Naive B cell (primary cell): ENCODE results near the gene CDH23. TPM values are rescaled to one million over a fixed set of nuclear protein-coding genes. Genes with fewer than 3 reads are reported as not detected.
A peak's percentile ranks its signal among the peaks of the same experiment; 100 is the strongest.

Experiments
- ATAC-seq, 2 donors: fragments of 150-1000 bp; cut with Tn5 transposase; 2 replicates each; pipeline ENCODE4 v1.10.0; 2021; ENCODE audit warnings: low read depth in 2 of 2, mild to moderate bottlenecking in 2 of 2, moderate library complexity in 2 of 2
- DNase-seq: peaks from one replicate; pipeline ENCODE4 v3.0.0; 2022
- H3K27ac Mint-ChIP-seq, 6 donors: one replicate each; pipeline ENCODE4 v1.8.0; 2020 to 2022; ENCODE audit warnings: mild to moderate bottlenecking in 6 of 6, mixed read lengths in 6 of 6, moderate library complexity in 5 of 6, inconsistent platforms in 2 of 6
- H3K27me3 Mint-ChIP-seq, 3 donors: one replicate each; pipeline ENCODE4 v1.8.0; 2021 to 2022; ENCODE audit warnings: mixed read lengths in 3 of 3, mild to moderate bottlenecking in 1 of 3
- H3K36me3 Mint-ChIP-seq, 2 donors: one replicate each; pipeline ENCODE4 v1.8.0; 2020 to 2022; ENCODE audit warnings: mixed read lengths in 2 of 2, inconsistent platforms in 1 of 2, mild to moderate bottlenecking in 1 of 2
- H3K4me1 Mint-ChIP-seq, 3 donors: one replicate each; pipeline ENCODE4 v1.8.0; 2020 to 2022; ENCODE audit warnings: mixed read lengths in 3 of 3, inconsistent platforms in 1 of 3, mild to moderate bottlenecking in 1 of 3, moderate library complexity in 1 of 3
- H3K4me3 Mint-ChIP-seq, 8 donors: one replicate each; pipeline ENCODE4 v1.8.0; 2020 to 2022; ENCODE audit warnings: mild to moderate bottlenecking in 8 of 8, mixed read lengths in 8 of 8, moderate library complexity in 8 of 8, inconsistent platforms in 2 of 8
- H3K9me3 Mint-ChIP-seq, 7 donors: one replicate each; pipeline ENCODE4 v1.8.0; 2020 to 2022; ENCODE audit warnings: mixed read lengths in 7 of 7, mild to moderate bottlenecking in 5 of 7, inconsistent platforms in 2 of 7, moderate library complexity in 1 of 7
- polyA plus RNA-seq, 6 donors: library from polyadenylated mRNA; unstranded; fragments of 300-500 nt; fragmentation: Illumina TruSeq; gene quantifications; one replicate each; pipeline ENCODE4 v1.2.3, GENCODE V29; 2021; ENCODE audit warnings: low read depth in 6 of 6

The CDH23 gene
- polyA plus RNA-seq, 6 donors from 2014 or later = 0.05 to 0.62 (median 0.21) TPM; not detected in 2

DNA sequence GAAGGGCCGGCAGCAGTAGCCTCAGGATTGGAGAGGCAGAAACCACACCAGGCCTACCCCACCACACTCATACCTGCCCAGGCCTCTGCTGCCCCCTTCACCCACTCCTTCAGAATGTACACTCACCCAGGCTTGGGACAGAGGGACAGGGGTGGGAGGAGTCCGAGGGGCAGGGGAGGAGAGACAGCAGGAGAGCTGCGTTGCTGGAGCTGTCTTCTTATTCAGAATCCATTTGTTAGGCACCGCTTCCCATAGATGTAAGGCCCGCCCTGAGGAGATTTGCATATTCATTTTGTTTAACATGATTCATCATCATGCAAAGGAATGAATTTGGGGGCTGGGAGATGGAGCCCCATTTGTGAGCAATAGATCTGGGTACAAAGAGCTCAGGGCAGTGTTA is 156.7 kb downstream of the CDH23 start:
- H3K27ac Mint-ChIP-seq = no peak overlapping the region
- H3K36me3 Mint-ChIP-seq = peaks cover 0 to 7% of the 10 kb centered on the region in 2 donors
- ATAC-seq (no peak), DNase-seq (no peak)
- no peak overlapping the region for H3K4me3 Mint-ChIP-seq
- H3K4me1 Mint-ChIP-seq = no peaks in the 10 kb centered on the region
- peaks cover 4 to 17% (median 8%) of the 10 kb centered on the region in 3 donors for H3K27me3 Mint-ChIP-seq
- H3K9me3 Mint-ChIP-seq = peaks cover 3 to 21% (median 9%) of the 10 kb centered on the region in 7 donors

DNA sequence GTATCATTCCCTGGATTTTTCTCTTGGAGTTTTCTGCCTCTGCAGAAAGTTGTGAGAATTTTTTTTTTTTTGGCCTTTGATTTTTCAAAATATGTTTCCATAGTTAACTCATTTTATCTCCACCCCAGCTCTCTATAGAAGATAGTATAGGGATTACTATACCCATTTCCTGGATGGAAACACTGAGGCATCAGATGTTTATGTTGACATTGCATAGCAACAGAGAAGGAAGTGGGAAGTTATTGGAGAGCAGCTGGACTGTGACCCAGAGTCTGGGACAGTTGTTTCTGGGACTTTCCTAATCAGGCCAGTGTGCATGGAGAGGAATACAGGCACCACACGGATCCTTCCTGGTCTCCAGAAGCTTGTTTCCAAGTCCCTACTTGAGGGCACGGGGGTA is 158.0 kb downstream of the CDH23 start:
- H3K36me3 Mint-ChIP-seq = peaks cover 0 to 7% of the 10 kb centered on the region in 2 donors

DNA sequence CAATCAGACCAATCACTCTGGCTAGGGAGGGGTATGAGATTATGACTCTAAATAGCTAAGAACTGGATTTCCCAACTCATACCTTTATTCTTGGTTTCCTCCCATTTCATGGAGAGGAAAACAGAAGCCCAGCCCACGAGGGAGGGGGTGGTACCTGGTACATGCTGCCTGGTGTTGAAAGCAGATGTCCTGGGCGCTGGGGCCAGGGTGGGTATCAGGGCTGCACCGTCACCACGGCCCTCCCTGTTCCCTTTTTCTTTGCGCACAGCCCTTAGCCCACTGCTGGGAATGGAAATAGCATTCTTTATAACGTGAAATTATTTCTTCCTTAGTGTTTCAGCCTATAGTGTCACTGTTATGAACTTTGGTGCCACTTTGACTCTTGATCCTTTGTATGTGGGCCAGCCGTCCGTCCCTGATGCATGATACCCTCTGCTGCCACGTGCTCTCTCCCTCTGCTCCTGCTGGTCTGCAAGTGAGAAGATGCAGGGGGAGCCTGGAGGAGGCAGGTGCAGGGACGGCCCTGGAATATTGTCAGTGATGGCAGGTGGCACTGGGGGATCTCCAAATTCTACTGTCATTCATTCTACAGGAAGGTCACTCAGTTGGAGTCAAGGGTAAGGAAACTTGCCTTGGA is 158.5 kb downstream of the CDH23 start:
- no peaks in the 10 kb centered on the region for H3K4me1 Mint-ChIP-seq
- no peak overlapping the region for H3K27ac Mint-ChIP-seq
- no peak overlapping the region for H3K4me3 Mint-ChIP-seq
- H3K27me3 Mint-ChIP-seq = peaks cover 4 to 25% (median 24%) of the 10 kb centered on the region in 3 donors
- H3K9me3 Mint-ChIP-seq = peaks cover 3 to 23% (median 9%) of the 10 kb centered on the region in 7 donors
- peaks cover 0 to 7% of the 10 kb centered on the region in 2 donors for H3K36me3 Mint-ChIP-seq
- ATAC-seq (no peak), DNase-seq (no peak)

More for the DNA sequence above, 158.0 kb downstream of the CDH23 start:
- H3K27ac Mint-ChIP-seq = no peak overlapping the region
- no peak for ATAC-seq
- no peaks in the 10 kb centered on the region for H3K4me1 Mint-ChIP-seq
- H3K27me3 Mint-ChIP-seq = peaks cover 4 to 20% (median 20%) of the 10 kb centered on the region in 3 donors
- peaks cover 3 to 23% (median 9%) of the 10 kb centered on the region in 7 donors for H3K9me3 Mint-ChIP-seq
- H3K4me3 Mint-ChIP-seq = no peak overlapping the region
- no peak for DNase-seq

DNA sequence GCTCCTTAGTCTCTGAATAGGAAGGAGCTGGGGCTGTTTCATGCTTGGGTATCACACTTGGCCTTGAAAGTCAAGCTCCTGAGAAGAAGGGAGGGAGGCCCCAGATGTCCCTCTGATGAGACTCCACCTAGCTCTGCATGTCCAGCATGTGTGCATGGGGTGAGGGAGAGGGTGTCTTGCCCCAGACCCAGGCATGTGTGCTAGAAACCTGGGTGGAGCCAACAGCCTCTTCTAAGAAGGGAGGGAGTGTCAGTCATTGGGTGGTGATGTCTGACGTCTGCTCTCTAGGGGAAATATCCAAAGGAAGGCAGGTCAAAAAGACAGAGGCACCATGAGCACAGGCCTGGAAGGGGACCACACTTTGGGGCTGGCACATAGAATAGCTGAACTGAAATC is 159.0 kb downstream of the CDH23 start:
- no peak for ATAC-seq

DNA sequence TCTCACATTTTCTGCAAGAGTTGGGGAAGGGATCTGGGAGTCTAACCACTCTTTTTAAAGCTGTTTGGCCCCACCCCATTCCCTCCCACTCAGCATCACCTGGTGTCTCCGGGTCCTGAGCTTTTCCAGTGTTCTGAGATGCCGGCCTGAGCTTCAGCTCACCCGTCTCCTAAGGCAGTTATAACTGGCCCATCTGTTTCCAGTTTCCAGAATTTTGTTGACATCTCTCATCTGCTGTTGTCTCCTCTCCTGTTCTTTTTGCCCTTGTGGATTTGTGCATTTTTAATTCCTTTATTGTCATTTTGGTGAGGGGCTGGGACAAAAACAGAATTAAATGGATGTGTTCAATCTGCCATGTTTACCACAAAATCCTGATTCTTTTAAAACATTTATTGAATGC is 162.3 kb downstream of the CDH23 start:
- peaks cover 3 to 23% (median 9%) of the 10 kb centered on the region in 7 donors for H3K9me3 Mint-ChIP-seq
- peaks cover 0 to 7% of the 10 kb centered on the region in 2 donors for H3K36me3 Mint-ChIP-seq
- no peak overlapping the region for H3K27ac Mint-ChIP-seq
- H3K4me1 Mint-ChIP-seq = no peaks in the 10 kb centered on the region
- peaks cover 4 to 45% (median 42%) of the 10 kb centered on the region in 3 donors for H3K27me3 Mint-ChIP-seq
- no peak for DNase-seq
- no peak overlapping the region for H3K4me3 Mint-ChIP-seq
- no peak for ATAC-seq

More for the DNA sequence above, 159.0 kb downstream of the CDH23 start:
- H3K4me1 Mint-ChIP-seq = no peaks in the 10 kb centered on the region
- H3K4me3 Mint-ChIP-seq = no peak overlapping the region
- H3K27ac Mint-ChIP-seq = no peak overlapping the region
- peaks cover 4 to 30% (median 29%) of the 10 kb centered on the region in 3 donors for H3K27me3 Mint-ChIP-seq
- no peak for DNase-seq
- peaks cover 3 to 23% (median 9%) of the 10 kb centered on the region in 7 donors for H3K9me3 Mint-ChIP-seq
- H3K36me3 Mint-ChIP-seq = peaks cover 0 to 7% of the 10 kb centered on the region in 2 donors

DNA sequence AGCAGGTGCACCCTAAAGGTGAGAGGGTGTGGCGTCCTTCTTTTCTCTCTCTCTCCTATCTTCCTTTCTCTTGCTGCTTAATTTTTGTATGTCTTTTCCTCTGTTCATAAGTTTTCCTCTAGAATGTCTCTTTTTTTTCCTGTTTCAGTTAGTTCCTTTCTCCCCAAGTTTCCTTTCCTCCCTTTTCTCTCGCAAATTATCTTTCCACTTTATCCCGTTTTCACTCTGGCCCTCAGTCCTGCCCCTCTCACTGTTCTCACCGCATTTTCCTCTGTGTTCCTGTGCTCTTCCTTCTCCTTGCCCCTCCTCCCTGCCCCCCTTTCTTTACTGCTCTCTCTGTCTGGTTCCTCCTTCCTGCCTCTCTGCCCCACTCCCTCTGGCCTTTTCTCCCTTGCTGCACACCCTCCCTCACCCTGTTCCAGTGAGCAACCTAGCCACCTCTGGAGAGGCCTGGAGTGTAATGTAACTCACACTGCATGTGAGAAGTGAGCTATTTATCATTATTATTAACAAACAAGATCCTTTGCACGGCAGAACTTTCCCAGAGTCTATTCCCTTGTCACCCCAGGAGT is 164.4 kb downstream of the CDH23 start:
- ATAC-seq (no peak), DNase-seq (no peak)
- Mint-ChIP-seq H3K4me1 (no peaks in the 10 kb centered on the region), H3K27ac (peak overlapping the region in 1 of 6 donors; percentile 18), H3K36me3 (peaks cover 0 to 1% of the 10 kb centered on the region in 2 donors), H3K4me3 (no peak overlapping the region), H3K27me3 (peaks cover under 1 to 52% (median 51%) of the 10 kb centered on the region in 3 donors), H3K9me3 (peaks cover 3 to 20% (median 7%) of the 10 kb centered on the region in 7 donors)

DNA sequence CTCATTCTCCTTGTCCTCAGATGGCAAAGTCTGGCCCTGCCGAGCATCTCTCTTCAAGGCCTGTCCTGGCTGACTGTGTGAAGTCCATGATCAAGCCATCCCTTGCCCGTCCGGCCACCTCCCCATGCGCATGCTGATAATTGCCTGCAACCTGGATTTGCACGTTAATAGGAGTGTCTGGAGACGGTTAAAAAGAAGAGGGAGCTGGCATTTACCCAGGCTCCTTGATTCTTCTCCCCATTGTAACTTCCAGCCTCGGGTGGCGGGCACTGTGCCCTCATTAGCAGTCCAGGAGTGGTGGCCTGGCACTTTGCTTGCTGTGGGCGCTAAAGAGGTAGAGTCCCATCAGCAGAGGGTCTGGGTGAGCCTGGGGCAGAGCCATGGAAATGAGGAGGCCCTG is 165.5 kb downstream of the CDH23 start:
- no peak overlapping the region for H3K27ac Mint-ChIP-seq
- H3K9me3 Mint-ChIP-seq = peaks cover 0 to 11% (median 2%) of the 10 kb centered on the region in 7 donors
- no peaks in the 10 kb centered on the region for H3K36me3 Mint-ChIP-seq
- peaks cover 0 to 52% (median 51%) of the 10 kb centered on the region in 3 donors for H3K27me3 Mint-ChIP-seq
- ATAC-seq (no peak), DNase-seq (no peak)
- no peak overlapping the region for H3K4me3 Mint-ChIP-seq
- no peaks in the 10 kb centered on the region for H3K4me1 Mint-ChIP-seq

DNA sequence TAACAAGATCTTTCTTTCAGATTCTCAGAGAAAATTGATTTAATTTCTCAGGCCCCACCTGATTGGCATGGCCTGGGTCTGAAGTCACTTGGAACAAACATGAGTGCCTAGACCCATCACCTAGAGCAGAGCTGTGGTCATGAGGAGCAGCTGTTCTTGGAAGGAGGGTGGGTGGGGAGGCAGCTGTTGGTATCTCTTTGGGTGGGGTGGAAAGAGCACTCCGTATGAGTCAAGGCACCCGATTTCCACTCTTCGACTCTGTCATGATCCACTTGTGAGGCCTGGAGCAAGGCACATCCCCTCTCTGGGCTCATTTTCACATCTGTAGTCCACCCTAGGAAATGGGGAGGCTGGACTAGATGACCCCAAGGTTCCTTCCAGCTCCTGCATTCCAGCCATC is 166.2 kb downstream of the CDH23 start:
- no peak overlapping the region for H3K4me3 Mint-ChIP-seq
- DNase-seq = no peak
- H3K4me1 Mint-ChIP-seq = no peaks in the 10 kb centered on the region
- no peak overlapping the region for H3K27ac Mint-ChIP-seq
- no peaks in the 10 kb centered on the region for H3K36me3 Mint-ChIP-seq
- ATAC-seq = no peak
- peaks cover 0 to 52% (median 51%) of the 10 kb centered on the region in 3 donors for H3K27me3 Mint-ChIP-seq
- peaks cover 0 to 6% (median 0%) of the 10 kb centered on the region in 7 donors for H3K9me3 Mint-ChIP-seq

DNA sequence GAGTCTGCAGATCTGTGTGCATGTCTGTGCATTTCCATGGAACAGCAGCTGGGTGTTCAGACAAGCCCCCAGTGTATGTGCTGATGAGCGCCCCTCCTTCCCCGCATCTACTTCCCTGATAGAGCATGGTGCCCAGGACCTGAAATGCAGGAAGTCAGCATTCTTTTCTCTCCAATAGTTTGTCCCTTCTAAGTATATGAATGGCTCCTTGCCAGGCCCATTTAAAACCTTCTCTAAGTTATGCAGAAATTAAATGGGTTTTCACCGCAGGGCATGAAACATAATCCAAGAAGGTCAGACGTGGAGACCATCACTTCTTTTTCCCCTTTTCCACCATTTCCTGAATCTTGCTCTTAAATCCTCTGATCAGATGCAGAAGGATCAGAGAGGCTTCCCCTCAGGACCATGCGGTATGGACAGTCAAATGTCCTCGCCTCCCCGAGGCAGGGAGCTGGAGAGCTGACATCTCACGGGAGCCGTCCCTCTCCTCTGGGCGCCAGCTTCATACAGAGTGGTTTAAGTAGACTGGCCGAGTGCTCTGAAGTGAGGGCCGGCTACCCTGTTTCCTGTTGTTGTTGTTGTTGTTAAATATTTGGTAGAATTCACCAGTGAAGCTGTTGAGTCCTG is 167.6 kb downstream of the CDH23 start:
- Mint-ChIP-seq H3K4me3 (no peak overlapping the region), H3K27me3 (peaks cover 0 to 46% (median 42%) of the 10 kb centered on the region in 3 donors)

DNA sequence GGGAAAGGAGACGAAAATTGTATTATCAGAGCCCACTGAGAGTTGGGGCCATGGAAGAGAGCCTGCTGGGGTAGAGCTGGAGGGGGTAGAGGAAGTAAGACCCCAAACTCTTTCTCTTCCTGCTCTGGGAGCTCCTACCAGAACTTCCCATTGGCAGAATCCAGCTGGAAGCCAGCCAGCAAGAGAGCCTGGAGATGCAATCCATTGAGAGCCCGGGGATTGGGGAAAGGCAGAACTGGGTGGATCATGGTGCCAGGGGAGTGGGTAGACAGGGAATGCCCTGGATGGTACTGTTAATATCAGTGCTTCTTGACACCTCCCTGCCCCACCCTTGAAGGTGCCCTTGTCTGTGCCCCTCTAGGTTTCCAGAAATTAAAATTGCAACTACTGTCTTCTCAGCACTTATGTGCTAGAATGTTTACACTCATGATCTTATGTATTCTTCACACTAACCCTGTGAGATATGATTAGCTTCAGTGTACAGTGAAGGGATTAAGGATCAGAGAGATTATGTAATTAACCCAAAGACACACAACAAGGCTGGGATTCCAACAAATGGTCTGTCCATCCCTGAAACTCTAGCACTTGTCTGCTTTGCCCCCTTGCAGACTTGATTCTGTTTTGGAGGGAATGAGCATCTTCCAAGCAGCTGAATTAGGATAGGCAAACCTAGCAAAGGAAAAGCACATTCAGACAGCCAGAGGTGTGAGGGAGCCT is 168.7 kb downstream of the CDH23 start:
- Mint-ChIP-seq H3K36me3 (no peaks in the 10 kb centered on the region), H3K27me3 (peaks cover 0 to 40% (median 31%) of the 10 kb centered on the region in 3 donors), H3K4me1 (peaks cover 0 to under 1% (median 0%) of the 10 kb centered on the region in 3 donors), H3K9me3 (no peaks in the 10 kb centered on the region), H3K4me3 (no peak overlapping the region), H3K27ac (peak overlapping the region in 1 of 6 donors; percentile 73)
- no peak for DNase-seq
- ATAC-seq = no peak

More for the DNA sequence above, 167.6 kb downstream of the CDH23 start:
- H3K36me3 Mint-ChIP-seq = no peaks in the 10 kb centered on the region
- H3K4me1 Mint-ChIP-seq = no peaks in the 10 kb centered on the region
- H3K9me3 Mint-ChIP-seq = no peaks in the 10 kb centered on the region
- DNase-seq (no peak), ATAC-seq (no peak)
- H3K27ac Mint-ChIP-seq = no peak overlapping the region

DNA sequence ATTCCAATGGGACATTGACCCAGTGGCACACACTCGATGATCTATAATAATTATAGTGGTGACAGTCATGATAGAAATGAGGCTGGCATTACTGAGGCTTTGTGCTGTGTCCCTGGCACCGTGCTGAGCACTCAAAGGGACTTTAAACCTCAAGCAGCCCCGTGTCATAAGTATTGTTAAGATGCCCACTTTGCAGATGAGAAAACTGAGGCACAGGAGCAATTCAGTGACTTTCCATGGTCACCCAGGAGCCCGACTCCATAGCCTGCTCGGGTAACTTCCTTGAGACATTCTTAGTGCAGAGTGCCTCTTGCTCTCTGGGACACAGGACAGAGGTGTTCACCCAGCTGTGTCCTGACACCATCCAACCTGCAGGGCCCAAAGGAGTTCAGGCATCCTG is 170.3 kb downstream of the CDH23 start:
- H3K36me3 Mint-ChIP-seq = no peaks in the 10 kb centered on the region
- H3K27me3 Mint-ChIP-seq = peaks cover 0 to 32% (median 16%) of the 10 kb centered on the region in 3 donors
- H3K9me3 Mint-ChIP-seq = no peaks in the 10 kb centered on the region
- peaks cover 0 to 5% (median 0%) of the 10 kb centered on the region in 3 donors for H3K4me1 Mint-ChIP-seq
- DNase-seq = no peak
- ATAC-seq = no peak
- no peak overlapping the region for H3K27ac Mint-ChIP-seq
- no peak overlapping the region for H3K4me3 Mint-ChIP-seq

DNA sequence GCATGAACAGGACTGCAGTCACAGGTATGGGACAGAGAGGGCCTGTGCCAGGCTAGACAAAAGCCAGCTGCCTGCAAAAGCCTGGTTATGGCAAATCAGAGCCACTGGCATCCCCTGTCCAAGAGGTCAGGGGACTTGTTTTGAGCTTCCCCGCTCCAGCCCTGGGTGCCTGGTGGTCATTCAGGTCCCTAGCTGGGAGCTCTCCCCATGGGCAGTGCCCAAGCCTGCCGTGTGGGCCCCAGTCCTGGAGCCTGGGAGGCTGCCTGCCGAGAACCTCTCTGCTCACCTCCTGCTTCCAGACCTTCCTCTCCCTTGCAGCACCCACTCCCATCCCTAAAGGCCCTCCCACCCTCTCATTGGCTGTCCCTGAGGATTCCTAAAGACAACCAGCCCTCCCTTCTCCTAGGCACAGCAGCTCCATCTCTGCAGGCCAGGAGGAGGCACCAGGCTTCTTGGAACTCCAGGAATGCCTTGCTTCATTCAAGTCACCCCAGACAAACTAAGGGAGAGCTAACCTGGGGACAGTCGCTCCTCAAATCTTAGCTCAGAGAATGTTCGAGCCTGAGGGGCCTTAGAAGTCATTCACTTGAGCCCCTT is 172.3 kb downstream of the CDH23 start:
- H3K4me1 Mint-ChIP-seq = peaks cover 0 to 5% (median 0%) of the 10 kb centered on the region in 3 donors
- H3K9me3 Mint-ChIP-seq = no peaks in the 10 kb centered on the region
- no peak overlapping the region for H3K27ac Mint-ChIP-seq
- peaks cover 4 to 23% (median 16%) of the 10 kb centered on the region in 3 donors for H3K27me3 Mint-ChIP-seq
- H3K4me3 Mint-ChIP-seq = no peak overlapping the region
- ATAC-seq (no peak), DNase-seq (no peak)
- no peaks in the 10 kb centered on the region for H3K36me3 Mint-ChIP-seq
